Colonic mucosa (tissue), 4 donors: Measurements from ENCODE around the gene SERTAD1. TPM values are rescaled to one million over a fixed set of nuclear protein-coding genes. Genes with fewer than 3 reads are reported as not detected.
A peak's percentile ranks its signal among the peaks of the same experiment; 100 is the strongest.

Source experiments
- DNase-seq: peaks from one replicate; pipeline ENCODE4 v3.0.0-alpha.2; 2020
- H3K27ac ChIP-seq: fragments of 200-600 bp; one replicate; pipeline ENCODE4 v1.8.0; 2021
- H3K27me3 ChIP-seq: fragments of 200-600 bp; one replicate; pipeline ENCODE4 v1.8.0; 2021
- H3K36me3 ChIP-seq: fragments of 200-600 bp; one replicate; pipeline ENCODE4 v1.8.0; 2021
- H3K4me1 ChIP-seq: fragments of 200-600 bp; one replicate; pipeline ENCODE4 v1.8.0; 2021; ENCODE audit warnings: mild to moderate bottlenecking
- H3K4me3 ChIP-seq: fragments of 200-600 bp; one replicate; pipeline ENCODE4 v1.8.0; 2021
- H3K9ac ChIP-seq, 2 donors: one replicate each; pipeline ENCODE4 v1.7.0; 2013; ENCODE audit warnings: control low read depth in 2 of 2, low read depth in 2 of 2, low read length in 2 of 2
- H3K9me3 ChIP-seq: fragments of 200-600 bp; one replicate; pipeline ENCODE4 v1.8.0; 2021
- CTCF ChIP-seq: fragments of 200-600 bp; IDR thresholded peaks from one replicate; pipeline ENCODE4 v1.8.0; 2022; ENCODE audit warnings: antibody characterized with exemption, mild to moderate bottlenecking
- intact Hi-C: fragments of 100-400 bp; cut with DNase I; formaldehyde crosslinking; loops from one replicate; pipeline ENCODE4 v1.14.1; 2022
- total RNA-seq, 2 donors: library from RNA; stranded (reverse); fragmentation: NEBNext Ultra II Directional in 1 of 2; extraction: Animal tissue kit (Norgen Biotek cat#: 25700) in 1 of 2; gene quantifications; one replicate each; pipeline ENCODE4 v1.2.1, GENCODE V29; 2021
- donor health status: healthy.
- donor health status: DM: no; HTN: no; CAD: no.
- donor health status: DM: no; HTN: no; CAD: no.

SERTAD1 gene
- total RNA-seq, 2 donors from 2014 or later, result 8.7 to 16.0 TPM

- Histone ChIP-seq H3K36me3 (no peaks in the 10 kb centered on the region), H3K4me1 (peaks cover 4% of the 10 kb centered on the region), H3K27ac (peak overlapping the region; percentile 98), H3K27me3 (no peaks in the 10 kb centered on the region), H3K9me3 (no peaks in the 10 kb centered on the region), H3K9ac (peak overlapping the region; percentile 95), H3K4me3 (no peak overlapping the region)
- no peak for TF ChIP-seq CTCF
- intact Hi-C loops, result no loop called here
- DNase-seq, result no peak
Measured at GRCh38 chr19:40421993-40422747, 3.6 kb downstream of the SERTAD1 start.

- Histone ChIP-seq H3K27me3 (no peaks in the 10 kb centered on the region), H3K4me3 (peak overlapping the region; percentile 44), H3K9ac (peak overlapping the region; percentile 95), H3K36me3 (no peaks in the 10 kb centered on the region), H3K27ac (peak overlapping the region; percentile 98), H3K9me3 (no peaks in the 10 kb centered on the region), H3K4me1 (peaks cover 4% of the 10 kb centered on the region)
- peak; percentile 95 for TF ChIP-seq CTCF
- DNase-seq, result peak; percentile 95
- intact Hi-C loops, result no loop called here
Measured at GRCh38 chr19:40420766-40421765, 4.7 kb downstream of the SERTAD1 start.

- H3K4me3 ChIP-seq, result peak overlapping the region; percentile 44
- no peak for DNase-seq
- peaks cover 4% of the 10 kb centered on the region for H3K4me1 ChIP-seq
- H3K27me3 ChIP-seq, result no peaks in the 10 kb centered on the region
- no peaks in the 10 kb centered on the region for H3K9me3 ChIP-seq
- peak overlapping the region; percentile 98 for H3K27ac ChIP-seq
- TF ChIP-seq CTCF, result no peak
- H3K9ac ChIP-seq, result peak overlapping the region; percentile 95
- no peaks in the 10 kb centered on the region for H3K36me3 ChIP-seq
- intact Hi-C loops, result no loop called here
Measured at GRCh38 chr19:40420451-40420765, 5.4 kb downstream of the SERTAD1 start.

GRCh38 chr19:40419780-40420179 lies 6.0 kb downstream of the SERTAD1 start:
- Histone ChIP-seq H3K36me3 (no peaks in the 10 kb centered on the region), H3K27ac (no peak overlapping the region), H3K9ac (no peak overlapping the region), H3K4me3 (no peak overlapping the region), H3K27me3 (no peaks in the 10 kb centered on the region), H3K9me3 (no peaks in the 10 kb centered on the region), H3K4me1 (peaks cover 4% of the 10 kb centered on the region)
- no peak for DNase-seq
- intact Hi-C loops, result no loop called here
- TF ChIP-seq CTCF, result no peak

GRCh38 chr19:40419066-40419612 lies 6.7 kb downstream of the SERTAD1 start:
- Histone ChIP-seq H3K27ac (no peak overlapping the region), H3K4me1 (peaks cover 2% of the 10 kb centered on the region), H3K27me3 (no peaks in the 10 kb centered on the region), H3K9ac (no peak overlapping the region), H3K9me3 (no peaks in the 10 kb centered on the region), H3K36me3 (no peaks in the 10 kb centered on the region), H3K4me3 (no peak overlapping the region)
- no peak for TF ChIP-seq CTCF
- intact Hi-C loops, result no loop called here
- no peak for DNase-seq
